ENCODE data around the gene UPK3BL2.
"Not testable (repeated sequence)": the region's sequence is repeated elsewhere in the genome, so short reads cannot be mapped to it uniquely, and the experiment has no call there.

DNA sequence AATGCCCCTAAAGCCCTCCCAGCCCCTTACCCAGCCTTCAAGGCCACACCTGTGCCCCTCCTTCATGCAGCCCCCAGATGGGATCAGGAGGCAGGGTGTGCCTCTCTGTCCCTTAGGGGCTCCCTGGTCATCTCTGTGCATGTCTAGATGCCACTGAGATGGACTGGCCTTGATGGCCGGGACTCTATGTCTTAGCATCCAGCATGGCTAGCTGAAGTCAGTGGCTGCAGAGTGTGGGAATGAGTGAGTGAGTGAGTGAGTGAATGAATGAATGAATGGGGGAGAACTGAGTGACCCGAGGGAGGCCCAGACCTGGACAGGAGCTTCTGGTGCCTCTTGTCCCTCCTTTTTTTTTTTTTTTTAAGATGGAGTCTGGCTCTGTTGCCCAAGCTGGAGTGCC is 11.4 kb downstream of the UPK3BL2 start:
- TF ChIP-seq, protein P1, sequence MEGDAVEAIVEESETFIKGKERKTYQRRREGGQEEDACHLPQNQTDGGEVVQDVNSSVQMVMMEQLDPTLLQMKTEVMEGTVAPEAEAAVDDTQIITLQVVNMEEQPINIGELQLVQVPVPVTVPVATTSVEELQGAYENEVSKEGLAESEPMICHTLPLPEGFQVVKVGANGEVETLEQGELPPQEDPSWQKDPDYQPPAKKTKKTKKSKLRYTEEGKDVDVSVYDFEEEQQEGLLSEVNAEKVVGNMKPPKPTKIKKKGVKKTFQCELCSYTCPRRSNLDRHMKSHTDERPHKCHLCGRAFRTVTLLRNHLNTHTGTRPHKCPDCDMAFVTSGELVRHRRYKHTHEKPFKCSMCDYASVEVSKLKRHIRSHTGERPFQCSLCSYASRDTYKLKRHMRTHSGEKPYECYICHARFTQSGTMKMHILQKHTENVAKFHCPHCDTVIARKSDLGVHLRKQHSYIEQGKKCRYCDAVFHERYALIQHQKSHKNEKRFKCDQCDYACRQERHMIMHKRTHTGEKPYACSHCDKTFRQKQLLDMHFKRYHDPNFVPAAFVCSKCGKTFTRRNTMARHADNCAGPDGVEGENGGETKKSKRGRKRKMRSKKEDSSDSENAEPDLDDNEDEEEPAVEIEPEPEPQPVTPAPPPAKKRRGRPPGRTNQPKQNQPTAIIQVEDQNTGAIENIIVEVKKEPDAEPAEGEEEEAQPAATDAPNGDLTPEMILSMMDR (conservative IDR thresholded peaks at IDR 0.05 in 1 of 2, IDR thresholded peaks at IDR 0.05 in 1 of 2; ENCODE audit: extremely low read depth in 1 of 2, insufficient read depth in 1 of 2, low read depth in 1 of 2, low read length in 2 of 2) = not testable (repeated sequence)
- not testable (repeated sequence) for TF ChIP-seq EZH2 (IDR thresholded peaks at IDR 0.05; ENCODE audit: borderline replicate concordance, low read length)
